HFFc6 (cell line): ENCODE measurements around the gene SENP1. TPM values are rescaled to one million over a fixed set of nuclear protein-coding genes. Genes with fewer than 3 reads are reported as not detected.

Source experiments
- DNase-seq: peaks from one replicate; pipeline ENCODE4 v3.0.0-alpha.2; 2018
- H3K27ac Mint-ChIP-seq: 2 replicates; pipeline ENCODE4 v1.8.0; 2020; ENCODE audit warnings: mild to moderate bottlenecking, mixed read lengths
- H3K27me3 Mint-ChIP-seq: 2 replicates; pipeline ENCODE4 v1.8.0; 2021; ENCODE audit warnings: mild to moderate bottlenecking, moderate library complexity, mixed read lengths; ENCODE audit not compliant: insufficient read depth
- H3K36me3 Mint-ChIP-seq: 2 replicates; pipeline ENCODE4 v1.8.0; 2021; ENCODE audit warnings: low read depth, mixed read lengths
- H3K4me1 Mint-ChIP-seq: 2 replicates; pipeline ENCODE4 v1.8.0; 2020; ENCODE audit warnings: low read depth, mixed read lengths
- H3K4me3 Mint-ChIP-seq: 2 replicates; pipeline ENCODE4 v1.8.0; 2020; ENCODE audit warnings: mild to moderate bottlenecking, moderate library complexity, mixed read lengths
- H3K9me3 Mint-ChIP-seq: 2 replicates; pipeline ENCODE4 v1.8.0; 2020; ENCODE audit warnings: mild to moderate bottlenecking, mixed read lengths
- total RNA-seq, 6 experiments: library from RNA; stranded (reverse); fragmentation: NEBNext Ultra II Directional; extraction: Animal tissue kit (Norgen Biotek cat#: 25700); gene quantifications; 2 replicates in 1 of 6; 3 replicates in 5 of 6; pipeline ENCODE4 v1.2.3, GENCODE V29; 2021
- TF ChIP-seq, protein P1 (sequence below): fragments of 200-600 bp; sonication (generic); IDR thresholded peaks from 2 replicates; pipeline ENCODE4 v1.5.0; 2021; ENCODE audit warnings: antibody characterized with exemption, mild to moderate bottlenecking

Gene SENP1
- total RNA-seq, 6 experiments from 2014 or later, result 13.3 to 24.7 (median 17.2) TPM

DNA sequence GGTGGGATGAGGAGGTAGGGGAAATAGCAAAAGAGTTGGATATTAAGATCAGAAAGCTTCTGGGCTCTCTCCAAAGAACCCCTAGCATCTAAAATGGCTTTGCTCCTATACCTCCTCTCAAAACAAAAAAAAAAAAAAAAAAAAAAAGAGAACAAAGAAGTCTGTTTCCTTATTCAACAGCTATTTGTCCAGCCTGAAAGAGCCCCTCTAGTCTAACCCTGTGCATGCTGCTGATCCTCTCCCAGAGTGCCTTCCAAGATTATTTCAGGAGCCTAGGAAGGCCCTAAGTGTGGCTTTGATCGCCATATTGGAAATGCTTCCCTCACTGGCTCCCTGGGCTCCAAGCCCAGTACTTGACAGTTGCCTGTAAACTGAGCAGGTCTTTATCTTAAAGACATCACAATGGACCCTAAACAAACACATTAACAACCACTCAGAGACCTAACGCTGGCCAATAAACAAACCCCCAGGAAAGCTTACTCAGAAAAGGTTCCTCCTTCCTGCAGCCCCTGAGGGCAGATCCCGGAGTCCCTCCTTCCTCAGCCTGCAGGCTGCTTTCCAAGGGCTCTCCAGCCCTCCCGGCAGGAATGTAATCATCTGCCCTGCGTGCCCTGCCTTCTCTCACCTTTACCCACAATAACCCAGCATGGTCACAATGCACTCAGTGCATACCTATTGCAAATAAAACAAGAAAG lies 84.2 kb downstream of the SENP1 start:
- H3K27me3 Mint-ChIP-seq, result peaks cover 55% of the 10 kb centered on the region
- no peaks in the 10 kb centered on the region for H3K36me3 Mint-ChIP-seq
- peak; percentile 10 for DNase-seq
- H3K4me3 Mint-ChIP-seq, result no peak overlapping the region
- H3K4me1 Mint-ChIP-seq, result peaks cover 8% of the 10 kb centered on the region
- no peak overlapping the region for H3K27ac Mint-ChIP-seq
- TF ChIP-seq, protein P1, sequence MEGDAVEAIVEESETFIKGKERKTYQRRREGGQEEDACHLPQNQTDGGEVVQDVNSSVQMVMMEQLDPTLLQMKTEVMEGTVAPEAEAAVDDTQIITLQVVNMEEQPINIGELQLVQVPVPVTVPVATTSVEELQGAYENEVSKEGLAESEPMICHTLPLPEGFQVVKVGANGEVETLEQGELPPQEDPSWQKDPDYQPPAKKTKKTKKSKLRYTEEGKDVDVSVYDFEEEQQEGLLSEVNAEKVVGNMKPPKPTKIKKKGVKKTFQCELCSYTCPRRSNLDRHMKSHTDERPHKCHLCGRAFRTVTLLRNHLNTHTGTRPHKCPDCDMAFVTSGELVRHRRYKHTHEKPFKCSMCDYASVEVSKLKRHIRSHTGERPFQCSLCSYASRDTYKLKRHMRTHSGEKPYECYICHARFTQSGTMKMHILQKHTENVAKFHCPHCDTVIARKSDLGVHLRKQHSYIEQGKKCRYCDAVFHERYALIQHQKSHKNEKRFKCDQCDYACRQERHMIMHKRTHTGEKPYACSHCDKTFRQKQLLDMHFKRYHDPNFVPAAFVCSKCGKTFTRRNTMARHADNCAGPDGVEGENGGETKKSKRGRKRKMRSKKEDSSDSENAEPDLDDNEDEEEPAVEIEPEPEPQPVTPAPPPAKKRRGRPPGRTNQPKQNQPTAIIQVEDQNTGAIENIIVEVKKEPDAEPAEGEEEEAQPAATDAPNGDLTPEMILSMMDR, result no peak
- no peaks in the 10 kb centered on the region for H3K9me3 Mint-ChIP-seq

DNA sequence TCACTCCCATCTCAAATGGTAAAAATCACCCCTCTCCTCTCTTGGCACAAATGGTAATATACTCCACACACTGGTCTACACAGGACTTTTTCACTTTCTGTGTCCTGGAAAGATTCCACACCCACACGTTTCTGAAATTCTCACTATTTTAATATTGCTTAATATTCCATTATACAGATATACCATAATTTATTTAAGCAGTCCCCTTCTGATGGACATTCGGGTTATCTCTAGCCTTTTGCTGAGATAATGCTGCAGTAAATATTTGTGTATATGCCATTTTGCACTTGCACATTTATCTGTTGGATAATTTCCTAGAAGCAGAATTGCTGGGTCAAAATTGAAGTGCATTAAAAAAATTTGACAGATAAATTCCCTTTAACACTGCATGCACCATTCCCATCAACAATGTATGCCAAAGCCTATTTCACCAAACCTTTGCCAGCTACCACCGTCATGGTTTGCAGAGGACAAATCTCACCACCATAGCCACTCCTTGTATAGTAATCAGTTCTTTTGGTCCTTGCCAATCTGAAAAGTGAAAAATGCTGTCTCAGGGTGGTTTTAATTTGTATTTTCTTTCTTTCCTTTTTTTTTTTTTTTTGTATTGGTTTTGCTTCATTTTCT lies 86.1 kb downstream of the SENP1 start:
- Mint-ChIP-seq H3K9me3 (no peaks in the 10 kb centered on the region), H3K27me3 (peaks cover 64% of the 10 kb centered on the region), H3K27ac (no peak overlapping the region), H3K36me3 (no peaks in the 10 kb centered on the region), H3K4me1 (peaks cover 8% of the 10 kb centered on the region), H3K4me3 (no peak overlapping the region)
- no peak for DNase-seq
- TF ChIP-seq, protein P1, result no peak

DNA sequence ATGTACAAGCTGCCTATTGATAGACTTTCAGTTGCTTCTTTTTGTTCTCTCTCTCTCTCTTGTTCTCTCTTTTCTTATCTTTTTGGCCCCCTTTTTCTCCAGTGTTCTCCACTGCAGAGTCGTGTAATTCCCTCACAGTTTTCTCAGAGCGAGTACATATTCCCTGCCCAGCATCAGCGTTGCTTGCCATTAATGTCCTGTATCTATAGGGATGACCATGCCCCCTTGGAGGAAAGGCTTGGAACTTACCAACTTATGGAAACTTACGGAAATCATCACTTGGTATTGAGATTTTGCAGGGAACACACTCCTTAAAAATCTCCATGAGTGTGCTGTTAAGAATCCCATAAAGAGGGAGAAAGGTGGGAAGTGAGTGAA lies 87.3 kb downstream of the SENP1 start:
- TF ChIP-seq, protein P1, result no peak
- H3K4me3 Mint-ChIP-seq, result no peak overlapping the region
- no peak for DNase-seq
- H3K27ac Mint-ChIP-seq, result no peak overlapping the region
- H3K27me3 Mint-ChIP-seq, result peaks cover 64% of the 10 kb centered on the region
- H3K4me1 Mint-ChIP-seq, result peaks cover 8% of the 10 kb centered on the region
- no peaks in the 10 kb centered on the region for H3K36me3 Mint-ChIP-seq
- no peaks in the 10 kb centered on the region for H3K9me3 Mint-ChIP-seq

DNA sequence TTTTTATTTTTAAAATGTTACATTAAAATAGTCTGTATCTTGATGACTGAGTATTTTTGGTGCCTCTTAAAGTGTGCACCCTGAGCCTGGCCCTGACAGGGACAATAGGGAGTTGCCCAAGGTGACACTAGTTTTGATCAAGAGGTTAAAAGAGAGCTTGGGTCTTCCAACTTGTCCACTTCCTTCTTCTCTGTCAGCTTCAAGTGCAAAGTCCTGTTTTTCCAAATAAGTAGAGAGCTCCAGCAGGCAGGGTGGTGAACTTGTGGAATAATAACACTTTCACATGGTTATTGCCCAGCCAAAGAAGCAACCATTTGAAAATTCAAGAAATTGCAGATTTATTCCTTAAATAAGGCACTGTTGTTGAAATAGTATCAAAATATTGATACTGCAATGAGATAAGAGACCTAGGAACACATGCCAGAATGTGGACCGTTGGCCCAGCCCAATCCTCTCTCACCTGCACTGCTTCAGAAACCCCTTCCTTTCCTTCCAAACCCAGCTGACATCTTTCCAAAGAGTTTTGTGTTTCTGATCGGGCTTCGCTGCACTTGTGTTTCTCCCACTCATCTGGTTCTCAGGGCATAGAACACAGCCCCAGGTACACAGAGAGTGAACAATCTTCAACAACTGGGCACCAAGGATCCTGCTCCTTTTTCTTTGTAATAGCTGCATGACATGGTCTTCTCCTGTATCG lies 87.8 kb downstream of the SENP1 start:
- Mint-ChIP-seq H3K27me3 (peaks cover 63% of the 10 kb centered on the region), H3K27ac (no peak overlapping the region), H3K4me3 (no peak overlapping the region), H3K36me3 (no peaks in the 10 kb centered on the region), H3K4me1 (peaks cover 8% of the 10 kb centered on the region), H3K9me3 (no peaks in the 10 kb centered on the region)
- TF ChIP-seq, protein P1, result no peak
- DNase-seq, result no peak

DNA sequence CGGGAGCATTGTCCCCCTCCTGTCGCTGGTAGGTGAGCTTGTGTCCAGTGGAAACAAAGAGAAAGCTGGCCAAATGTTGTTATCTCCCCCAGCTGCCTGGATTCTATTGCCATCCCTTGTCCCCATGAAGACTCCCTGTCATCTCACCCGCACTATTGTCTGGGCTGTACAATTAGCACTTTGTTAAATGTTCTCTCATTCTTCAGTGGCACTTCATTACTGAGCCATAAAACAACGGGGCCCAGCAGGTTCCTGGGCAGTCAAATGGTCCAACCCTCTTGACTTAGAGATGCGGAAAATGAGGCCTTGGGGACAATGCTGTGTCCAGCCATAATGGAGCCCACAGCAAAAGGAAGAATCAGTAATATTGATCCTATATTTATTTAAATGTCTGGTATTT lies 88.4 kb downstream of the SENP1 start:
- H3K4me1 Mint-ChIP-seq, result peaks cover 8% of the 10 kb centered on the region

More for the DNA sequence above, 88.4 kb downstream of the SENP1 start:
- H3K27ac Mint-ChIP-seq, result no peak overlapping the region
- DNase-seq, result no peak
- no peak overlapping the region for H3K4me3 Mint-ChIP-seq
- no peaks in the 10 kb centered on the region for H3K36me3 Mint-ChIP-seq
- no peaks in the 10 kb centered on the region for H3K9me3 Mint-ChIP-seq
- H3K27me3 Mint-ChIP-seq, result peaks cover 65% of the 10 kb centered on the region
- TF ChIP-seq, protein P1, result no peak
